GM12875 (cell line): Measurements from ENCODE around the gene CSTPP1.

Experiments used
- H3K4me3 ChIP-seq: one replicate; pipeline ENCODE4 v1.5.1; 2011; ENCODE audit warnings: low read depth, low read length, control low read depth
- TF ChIP-seq, protein P1 (sequence below): IDR thresholded peaks from 2 replicates; pipeline ENCODE4 v1.5.1; 2011; ENCODE audit warnings: low read depth, mild to moderate bottlenecking, control low read depth, inconsistent platforms, low read length, moderate library complexity, borderline replicate concordance; ENCODE audit not compliant: insufficient read depth

The CSTPP1 gene

GRCh38 chr11:46942172-46942571, 5.6 kb downstream of the CSTPP1 start:
- no peak overlapping the region for H3K4me3 ChIP-seq
- TF ChIP-seq, protein P1, sequence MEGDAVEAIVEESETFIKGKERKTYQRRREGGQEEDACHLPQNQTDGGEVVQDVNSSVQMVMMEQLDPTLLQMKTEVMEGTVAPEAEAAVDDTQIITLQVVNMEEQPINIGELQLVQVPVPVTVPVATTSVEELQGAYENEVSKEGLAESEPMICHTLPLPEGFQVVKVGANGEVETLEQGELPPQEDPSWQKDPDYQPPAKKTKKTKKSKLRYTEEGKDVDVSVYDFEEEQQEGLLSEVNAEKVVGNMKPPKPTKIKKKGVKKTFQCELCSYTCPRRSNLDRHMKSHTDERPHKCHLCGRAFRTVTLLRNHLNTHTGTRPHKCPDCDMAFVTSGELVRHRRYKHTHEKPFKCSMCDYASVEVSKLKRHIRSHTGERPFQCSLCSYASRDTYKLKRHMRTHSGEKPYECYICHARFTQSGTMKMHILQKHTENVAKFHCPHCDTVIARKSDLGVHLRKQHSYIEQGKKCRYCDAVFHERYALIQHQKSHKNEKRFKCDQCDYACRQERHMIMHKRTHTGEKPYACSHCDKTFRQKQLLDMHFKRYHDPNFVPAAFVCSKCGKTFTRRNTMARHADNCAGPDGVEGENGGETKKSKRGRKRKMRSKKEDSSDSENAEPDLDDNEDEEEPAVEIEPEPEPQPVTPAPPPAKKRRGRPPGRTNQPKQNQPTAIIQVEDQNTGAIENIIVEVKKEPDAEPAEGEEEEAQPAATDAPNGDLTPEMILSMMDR, result no peak

DNA sequence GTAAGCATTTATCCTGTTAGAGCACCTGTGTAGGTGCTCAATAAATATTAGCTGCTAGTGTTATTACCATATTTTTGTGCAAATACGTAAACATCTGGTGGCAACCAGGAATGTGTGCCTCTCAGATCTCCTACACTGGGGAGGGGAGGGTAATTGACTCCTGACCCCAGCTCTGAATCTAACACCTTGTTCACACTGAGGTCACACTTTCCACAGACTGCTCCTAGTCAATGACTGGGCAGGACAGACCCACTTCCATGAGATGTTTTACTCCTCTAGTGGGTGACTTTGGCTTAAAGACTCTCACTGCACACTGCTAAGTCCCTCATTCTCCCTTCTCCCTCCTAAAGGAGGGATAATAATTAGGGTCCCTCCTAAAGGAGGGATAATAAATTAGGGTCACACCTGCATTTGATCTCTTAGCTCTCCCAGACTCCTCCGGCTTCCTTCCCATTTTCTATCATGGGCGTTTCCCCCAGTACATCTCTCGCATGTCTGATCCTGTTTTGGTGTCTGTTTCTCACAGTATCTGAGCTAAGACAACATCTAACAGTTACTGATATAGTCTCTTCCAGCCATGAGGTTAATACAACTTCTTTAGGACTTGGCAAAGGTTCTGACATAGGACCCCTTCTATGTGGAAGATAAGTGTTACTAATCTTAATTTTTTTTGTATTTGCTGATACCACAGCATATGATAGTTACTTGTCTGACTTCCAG, 8.0 kb downstream of the CSTPP1 start:
- no peak overlapping the region for H3K4me3 ChIP-seq
- TF ChIP-seq, protein P1, result no peak

GRCh38 chr11:46947399-46948077, 11.0 kb downstream of the CSTPP1 start:
- TF ChIP-seq, protein P1, result no peak
- no peak overlapping the region for H3K4me3 ChIP-seq

DNA sequence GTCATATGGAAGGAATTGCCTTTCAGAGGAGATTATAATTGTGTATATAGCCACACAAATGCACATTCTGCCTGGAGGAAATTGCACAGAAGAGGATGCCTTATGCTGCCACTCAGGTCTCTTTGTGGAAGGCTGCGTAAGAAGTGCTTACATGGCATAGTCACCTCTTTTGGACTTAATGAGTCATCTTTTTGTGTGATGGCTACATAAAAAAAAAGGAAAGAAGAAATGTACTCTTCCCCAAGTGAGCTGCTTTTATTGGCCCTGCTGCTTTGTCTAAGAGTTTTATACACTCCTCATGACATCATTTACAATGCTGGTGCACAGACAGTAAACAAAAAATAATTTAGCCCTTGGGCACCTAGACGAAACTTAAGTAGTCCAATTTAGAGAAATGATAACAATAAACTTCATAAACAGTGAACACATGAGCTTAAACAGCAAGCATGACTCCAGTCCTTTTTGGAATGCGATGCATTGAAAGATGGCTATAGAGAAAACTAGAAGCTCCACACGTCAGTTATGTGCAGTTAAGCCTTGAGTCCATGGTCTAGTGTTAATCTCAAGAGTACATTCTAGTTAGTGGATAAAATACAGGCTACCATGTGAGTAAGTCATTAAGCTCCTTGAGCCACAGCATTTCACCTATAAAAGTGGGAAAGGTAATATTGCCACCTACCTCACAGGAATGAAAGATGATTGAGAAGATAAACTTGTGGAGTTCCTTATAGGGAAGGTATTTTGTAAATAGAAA, 12.0 kb downstream of the CSTPP1 start:
- TF ChIP-seq, protein P1, result no peak
- no peak overlapping the region for H3K4me3 ChIP-seq

- no peak overlapping the region for H3K4me3 ChIP-seq
- TF ChIP-seq, protein P1, result no peak
Observed at GRCh38 chr11:46949297-46949696, 12.7 kb downstream of the CSTPP1 start.

GRCh38 chr11:46951864-46952263, 15.3 kb downstream of the CSTPP1 start:
- H3K4me3 ChIP-seq, result no peak overlapping the region
- TF ChIP-seq, protein P1, result no peak
